ENCODE measurements around the gene LRRC4.

DNA sequence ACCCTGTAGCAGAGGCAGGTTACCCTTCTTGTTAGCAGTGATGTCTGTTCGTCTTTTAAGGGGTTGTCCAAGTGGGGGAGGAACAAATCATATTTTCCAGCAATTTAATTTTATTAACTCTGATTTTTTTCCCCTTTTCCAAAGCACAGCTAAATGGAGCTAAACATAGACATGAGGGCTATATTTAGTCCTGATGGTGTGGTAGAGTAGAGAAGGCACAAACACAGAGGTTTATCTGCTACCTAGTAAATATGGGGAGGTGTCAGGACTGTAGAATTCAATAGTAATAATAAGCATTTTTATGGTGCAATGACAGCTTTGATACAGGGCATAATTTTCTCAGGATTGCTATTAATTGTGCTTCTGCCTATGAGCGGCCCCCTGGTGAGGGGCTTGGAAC lies 22.5 kb downstream of the LRRC4 start:
- TF ChIP-seq EZH2phosphoT487 (IDR thresholded peaks at IDR 0.05; ENCODE audit: insufficient read depth, low read depth): no peak
- TF ChIP-seq EZH2 (IDR thresholded peaks at IDR 0.05; ENCODE audit: insufficient read depth, poor library complexity, severe bottlenecking): no peak

Data from GM23248 (cell line).